ENCODE measurements around the gene SPAG17. TPM values are rescaled to one million over a fixed set of nuclear protein-coding genes. Genes with fewer than 3 reads are reported as not detected.

Gene SPAG17
- total RNA-seq, 1 donor from 2014 or later, result 0.12 TPM

- H3K36me3 ChIP-seq, result no peaks in the 10 kb centered on the region
- no peak overlapping the region for H3K4me3 ChIP-seq
- no peaks in the 10 kb centered on the region for H3K27me3 ChIP-seq
- H3K9me3 ChIP-seq, result no peaks in the 10 kb centered on the region
- no peaks in the 10 kb centered on the region for H3K4me1 ChIP-seq
- no peak for TF ChIP-seq CTCF (IDR thresholded peaks at IDR 0.05)
- ATAC-seq (no peak), DNase-seq (no peak)
- no peak overlapping the region for H3K27ac ChIP-seq
- intact Hi-C loops (cut with DNase I), result no loop called here
Observed at GRCh38 chr1:118018060-118018459, 167.0 kb downstream of the SPAG17 start.

DNA sequence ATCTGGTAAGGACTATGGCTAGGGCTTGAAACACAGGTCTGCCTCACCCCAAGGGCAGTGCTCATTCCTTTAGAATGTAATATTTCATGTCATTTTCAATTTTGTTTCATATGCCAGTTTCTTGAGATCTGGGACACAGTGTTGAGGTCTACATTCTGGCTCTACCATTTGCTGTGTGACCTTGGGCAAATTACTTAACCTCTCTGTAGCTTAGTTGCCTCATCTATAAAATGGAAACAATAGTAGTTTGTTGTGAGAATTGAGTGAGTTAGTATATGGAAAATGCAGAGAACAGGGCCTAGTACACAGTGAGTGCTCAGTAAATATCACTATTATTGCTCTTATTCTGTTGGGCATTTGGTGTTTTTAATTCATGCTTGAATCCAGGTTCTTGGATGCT, 171.1 kb downstream of the SPAG17 start:
- Histone ChIP-seq H3K27me3 (no peaks in the 10 kb centered on the region), H3K4me3 (no peak overlapping the region), H3K36me3 (no peaks in the 10 kb centered on the region), H3K27ac (no peak overlapping the region), H3K9me3 (no peaks in the 10 kb centered on the region), H3K4me1 (no peaks in the 10 kb centered on the region)
- DNase-seq (no peak), ATAC-seq (no peak)
- TF ChIP-seq CTCF (IDR thresholded peaks at IDR 0.05), result no peak
- intact Hi-C loops (cut with DNase I), result no loop called here

- no peak for TF ChIP-seq CTCF (IDR thresholded peaks at IDR 0.05)
- Histone ChIP-seq H3K27ac (no peak overlapping the region), H3K9me3 (no peaks in the 10 kb centered on the region), H3K4me3 (no peak overlapping the region), H3K4me1 (no peaks in the 10 kb centered on the region), H3K27me3 (no peaks in the 10 kb centered on the region), H3K36me3 (no peaks in the 10 kb centered on the region)
- no peak for DNase-seq
- ATAC-seq, result no peak
- intact Hi-C loops (cut with DNase I), result no loop called here
Observed at GRCh38 chr1:118013336-118013735, 171.7 kb downstream of the SPAG17 start.

DNA sequence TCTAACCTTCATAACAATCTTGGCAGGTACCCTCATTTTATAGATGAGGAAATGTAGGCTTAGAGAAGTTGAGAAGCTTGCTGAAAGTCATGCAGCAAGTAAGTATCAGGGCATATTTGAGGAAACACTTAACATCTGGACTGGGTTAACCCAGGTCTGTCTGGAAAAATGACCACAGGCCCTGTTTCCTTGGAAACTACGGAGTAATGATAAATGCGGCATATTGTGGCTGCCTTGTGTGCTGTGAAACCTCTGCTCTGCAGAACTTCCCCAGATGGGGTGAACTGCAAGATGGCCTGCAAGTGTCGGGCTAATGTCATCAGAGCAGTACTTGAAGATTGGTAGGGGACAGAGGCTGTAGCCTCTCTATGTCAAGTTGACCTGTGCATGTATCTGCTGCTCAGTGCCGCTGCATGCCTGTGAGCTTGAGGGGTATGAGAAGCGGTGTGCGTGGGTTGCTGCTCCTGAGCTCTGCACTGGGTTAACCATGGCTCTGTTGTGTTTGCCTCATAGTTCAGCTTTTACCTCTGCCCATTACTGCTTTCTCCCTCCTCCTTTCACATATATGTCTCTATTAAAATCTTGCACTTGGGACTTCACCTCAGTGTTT, 172.4 kb downstream of the SPAG17 start:
- DNase-seq, result no peak
- Histone ChIP-seq H3K36me3 (no peaks in the 10 kb centered on the region), H3K4me1 (no peaks in the 10 kb centered on the region), H3K4me3 (no peak overlapping the region), H3K27ac (no peak overlapping the region), H3K27me3 (no peaks in the 10 kb centered on the region), H3K9me3 (no peaks in the 10 kb centered on the region)
- intact Hi-C loops (cut with DNase I), result no loop called here
- TF ChIP-seq CTCF (IDR thresholded peaks at IDR 0.05), result no peak
- ATAC-seq, result no peak

- no peaks in the 10 kb centered on the region for H3K4me1 ChIP-seq
- no peak for TF ChIP-seq CTCF (IDR thresholded peaks at IDR 0.05)
- DNase-seq (no peak), ATAC-seq (no peak)
- no peak overlapping the region for H3K27ac ChIP-seq
- intact Hi-C loops (cut with DNase I), result no loop called here
- no peak overlapping the region for H3K4me3 ChIP-seq
- no peaks in the 10 kb centered on the region for H3K9me3 ChIP-seq
- no peaks in the 10 kb centered on the region for H3K36me3 ChIP-seq
- H3K27me3 ChIP-seq, result no peaks in the 10 kb centered on the region
Observed at GRCh38 chr1:118008011-118008410, 177.0 kb downstream of the SPAG17 start.

GRCh38 chr1:118007391-118007790, 177.6 kb downstream of the SPAG17 start:
- intact Hi-C loops (cut with DNase I), result no loop called here
- ATAC-seq (no peak), DNase-seq (no peak)
- no peaks in the 10 kb centered on the region for H3K9me3 ChIP-seq
- no peaks in the 10 kb centered on the region for H3K36me3 ChIP-seq
- no peaks in the 10 kb centered on the region for H3K4me1 ChIP-seq
- no peak overlapping the region for H3K27ac ChIP-seq
- H3K27me3 ChIP-seq, result no peaks in the 10 kb centered on the region
- no peak for TF ChIP-seq CTCF (IDR thresholded peaks at IDR 0.05)
- H3K4me3 ChIP-seq, result no peak overlapping the region

Data from upper lobe of right lung (tissue), 1 donor.